ENCODE results near the gene TRAF7.

Gene TRAF7

GRCh38 chr16:2183671-2184070 lies 28.1 kb downstream of the TRAF7 start:
- DNase-seq (ENCODE audit: insufficient read length, low spot score) (no peak), FAIRE-seq (no peak)
- no peak for TF ChIP-seq CTCF (IDR thresholded peaks at IDR 0.05; ENCODE audit: insufficient read depth, missing control alignments)

- no peak for DNase-seq (ENCODE audit: insufficient read length, low spot score)
- TF ChIP-seq CTCF (IDR thresholded peaks at IDR 0.05; ENCODE audit: insufficient read depth, missing control alignments), result no peak
- FAIRE-seq, result no peak
Observed at GRCh38 chr16:2184346-2184745, 28.8 kb downstream of the TRAF7 start.

- no peak for DNase-seq (ENCODE audit: insufficient read length, low spot score)
- TF ChIP-seq CTCF (IDR thresholded peaks at IDR 0.05; ENCODE audit: insufficient read depth, missing control alignments), result no peak
Observed at GRCh38 chr16:2184962-2185361, 29.4 kb downstream of the TRAF7 start.

GRCh38 chr16:2186064-2186463 lies 30.5 kb downstream of the TRAF7 start:
- no peak for TF ChIP-seq CTCF (IDR thresholded peaks at IDR 0.05; ENCODE audit: insufficient read depth, missing control alignments)
- no peak for FAIRE-seq
- no peak for DNase-seq (ENCODE audit: insufficient read length, low spot score)

More at GRCh38 chr16:2184962-2185361, 29.4 kb downstream of the TRAF7 start:
- FAIRE-seq, result no peak

GRCh38 chr16:2186505-2186904 lies 30.9 kb downstream of the TRAF7 start:
- no peak for TF ChIP-seq CTCF (IDR thresholded peaks at IDR 0.05; ENCODE audit: insufficient read depth, missing control alignments)
- FAIRE-seq, result no peak
- no peak for DNase-seq (ENCODE audit: insufficient read length, low spot score)

GRCh38 chr16:2187212-2187611 lies 31.6 kb downstream of the TRAF7 start:
- no peak for TF ChIP-seq CTCF (IDR thresholded peaks at IDR 0.05; ENCODE audit: insufficient read depth, missing control alignments)
- FAIRE-seq, result no peak
- no peak for DNase-seq (ENCODE audit: insufficient read length, low spot score)

GRCh38 chr16:2188395-2188794 lies 32.8 kb downstream of the TRAF7 start:
- DNase-seq (ENCODE audit: insufficient read length, low spot score) (no peak), FAIRE-seq (no peak)
- TF ChIP-seq CTCF (IDR thresholded peaks at IDR 0.05; ENCODE audit: insufficient read depth, missing control alignments), result no peak

Measured in D721Med (cell line).